Measurements from ENCODE around the gene DCST2.

The DCST2 gene

GRCh38 chr1:155069551-155070157, 36.1 kb upstream of the DCST2 start:
- no peak for DNase-seq

DNA sequence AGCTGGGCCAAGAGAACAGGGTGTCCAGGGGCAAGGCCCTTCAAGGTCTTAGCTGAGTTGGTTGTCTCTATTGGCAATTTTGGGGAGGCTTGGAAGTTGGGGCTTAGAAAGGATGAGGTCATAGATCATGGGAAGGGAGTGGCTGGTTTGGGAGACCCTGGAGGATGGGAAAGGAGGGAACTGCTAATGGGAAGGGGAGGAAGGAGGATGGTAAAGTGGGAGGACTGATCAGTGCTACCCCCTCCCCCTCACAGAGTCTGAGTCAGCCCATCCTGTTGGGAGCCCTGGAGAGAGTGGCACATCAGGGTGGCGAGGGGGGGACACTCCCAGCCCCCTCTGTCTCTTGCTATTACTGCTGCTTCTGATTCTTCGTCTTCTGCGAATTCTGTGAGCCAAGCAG, 35.0 kb upstream of the DCST2 start:
- DNase-seq, result no peak

- no peak for DNase-seq
These were observed 33.2 kb upstream of the DCST2 start for GRCh38 chr1:155066777-155067176.

- no peak for DNase-seq
These were observed 31.4 kb upstream of the DCST2 start for GRCh38 chr1:155064832-155065429.

GRCh38 chr1:155064111-155064831, 30.7 kb upstream of the DCST2 start:
- no peak for DNase-seq

GRCh38 chr1:155063550-155064110, 30.0 kb upstream of the DCST2 start, which contains the start of gene EFNA4:
Gene EFNA4, plus strand, starts transcription at chr1:155063740. Its CDS starts 84 bp downstream, at chr1:155063824.
- no peak for DNase-seq

DNA sequence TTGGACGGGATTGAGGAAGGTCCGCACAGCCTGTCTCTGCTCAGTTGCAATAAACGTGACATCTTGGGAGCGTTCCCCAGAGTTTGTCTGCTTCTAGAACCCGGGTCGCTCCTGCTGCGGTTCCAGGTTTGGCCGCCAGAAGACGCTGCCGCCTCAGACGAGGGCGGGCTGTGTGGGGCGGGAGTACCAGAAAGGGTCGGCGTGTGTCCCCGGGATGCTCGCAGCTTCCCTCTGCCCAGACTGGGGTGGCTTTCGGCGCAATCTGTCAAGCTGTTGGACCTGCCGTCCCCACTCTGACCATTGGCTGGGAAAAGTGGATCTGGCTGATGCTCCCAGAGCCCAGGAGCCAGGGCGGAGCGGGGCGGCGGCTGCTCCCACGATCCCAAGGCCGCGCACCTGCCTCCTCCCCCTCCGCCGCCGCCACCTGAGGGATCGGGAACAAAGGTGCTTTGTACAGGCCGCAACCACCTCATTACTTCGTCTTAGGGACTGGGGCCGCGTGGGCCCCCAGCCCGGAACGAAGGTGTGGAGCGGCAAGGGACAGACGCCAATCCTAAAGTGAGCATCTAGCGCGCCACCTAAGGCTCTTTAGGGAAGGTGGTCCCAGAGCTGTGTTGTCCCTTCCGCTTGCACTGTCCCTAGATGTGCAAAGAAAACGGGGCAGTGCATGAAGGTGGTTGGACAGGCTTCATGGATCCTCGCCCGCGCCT, 29.3 kb upstream of the DCST2 start:
- DNase-seq, result no peak

- no peak for DNase-seq
These were observed 28.6 kb upstream of the DCST2 start for GRCh38 chr1:155062151-155062686.

GRCh38 chr1:155061381-155062150, 28.0 kb upstream of the DCST2 start:
- peak; percentile 41 for DNase-seq

DNA sequence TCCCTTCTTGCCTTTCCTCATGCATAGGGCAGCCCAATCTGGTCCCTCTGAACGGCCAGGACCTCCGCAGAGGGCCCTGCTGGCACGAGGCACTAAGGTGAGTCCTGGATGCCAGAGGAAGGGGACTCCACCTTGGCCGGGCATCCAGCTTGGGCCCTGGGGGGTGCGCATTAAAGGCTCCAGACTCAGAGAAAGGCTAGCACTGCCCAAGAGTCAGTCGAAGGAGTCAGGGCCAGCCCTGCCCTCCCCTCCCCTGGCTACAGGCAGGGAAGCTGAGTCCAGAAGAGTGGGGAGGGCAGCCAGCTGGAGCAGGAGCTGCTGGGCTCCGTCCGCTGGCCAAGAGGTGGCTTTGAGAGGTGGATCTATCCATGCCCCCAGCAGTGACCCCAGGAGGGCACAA, 27.2 kb upstream of the DCST2 start:
- no peak for DNase-seq

- no peak for DNase-seq
These were observed 24.2 kb upstream of the DCST2 start for GRCh38 chr1:155057788-155058211.

GRCh38 chr1:155057104-155057503, 23.5 kb upstream of the DCST2 start:
- no peak for DNase-seq

DNA sequence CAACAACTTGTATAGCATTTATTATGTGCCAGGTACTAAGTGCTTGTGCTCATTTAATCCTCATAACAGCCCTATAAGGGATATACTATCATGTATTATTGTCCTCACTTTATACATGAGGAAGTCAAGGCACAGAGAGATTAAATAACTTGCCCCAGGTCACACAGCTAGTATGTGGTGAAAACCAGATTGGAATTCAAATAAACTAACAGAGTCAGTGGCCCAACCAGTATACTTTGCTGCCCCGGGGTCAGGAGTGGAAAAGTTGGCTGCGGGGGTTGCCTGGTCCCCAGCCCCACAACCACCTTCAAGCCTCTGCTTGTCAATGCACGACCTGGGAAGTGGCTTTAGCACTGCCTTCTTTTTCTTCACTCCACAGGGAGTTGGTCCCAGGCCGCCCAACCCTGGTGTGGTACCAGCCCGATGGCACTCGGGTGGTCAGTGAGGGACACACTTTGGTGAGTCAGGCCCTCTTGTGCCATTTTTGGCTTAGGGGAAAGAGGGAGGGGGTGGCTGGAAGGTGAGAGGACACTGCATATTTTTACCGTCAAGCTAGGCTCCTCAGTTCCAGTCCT, 20.0 kb upstream of the DCST2 start:
- no peak for DNase-seq

DNA sequence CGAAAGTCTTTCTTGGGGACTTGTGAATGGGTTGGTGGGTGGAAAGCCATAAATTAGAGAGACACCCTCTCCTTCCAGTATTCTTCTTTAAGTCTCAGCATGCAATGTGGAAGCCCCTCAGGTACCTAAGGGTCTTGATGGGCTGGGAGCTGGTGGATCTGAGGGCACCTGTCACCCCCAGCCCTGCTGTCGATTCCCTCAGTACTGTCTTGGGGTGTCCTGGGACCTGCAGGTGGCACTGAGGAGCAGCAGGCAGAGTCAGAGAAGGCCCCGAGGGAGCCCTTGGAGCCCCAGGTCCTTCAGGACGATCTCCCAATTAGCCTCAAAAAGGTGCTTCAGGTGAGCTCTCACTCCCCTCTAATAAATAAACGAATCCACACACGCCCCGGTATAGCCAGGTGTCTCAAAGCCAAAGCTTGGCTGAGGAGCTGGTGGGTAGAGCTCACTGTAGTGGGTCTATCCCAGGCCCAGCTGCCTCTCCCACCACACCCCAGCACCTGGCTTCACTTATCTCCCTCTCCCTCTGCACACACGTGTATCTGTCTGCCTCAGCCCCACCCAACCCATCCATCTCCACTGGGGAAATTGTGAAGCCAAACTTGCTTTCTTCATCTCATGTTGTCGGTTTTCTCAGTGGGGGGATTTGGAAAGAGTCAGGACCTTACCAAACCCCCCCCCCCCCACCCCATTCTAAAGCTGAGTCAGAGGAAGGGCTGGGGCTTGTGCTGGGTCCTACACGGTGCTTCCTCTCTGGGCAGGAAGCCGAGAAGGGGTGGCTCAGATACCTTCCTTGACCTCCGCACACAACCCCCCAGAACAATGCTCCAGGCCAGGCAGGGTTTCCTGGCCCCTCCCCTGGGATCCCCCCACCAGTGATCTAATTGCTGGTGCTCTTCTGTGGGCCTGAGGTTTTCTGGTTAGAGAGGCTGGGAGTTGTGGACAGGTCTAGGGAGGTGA, 19.1 kb upstream of the DCST2 start:
- DNase-seq, result no peak

- DNase-seq, result no peak
These were observed 18.3 kb upstream of the DCST2 start for GRCh38 chr1:155051777-155052398.

DNA sequence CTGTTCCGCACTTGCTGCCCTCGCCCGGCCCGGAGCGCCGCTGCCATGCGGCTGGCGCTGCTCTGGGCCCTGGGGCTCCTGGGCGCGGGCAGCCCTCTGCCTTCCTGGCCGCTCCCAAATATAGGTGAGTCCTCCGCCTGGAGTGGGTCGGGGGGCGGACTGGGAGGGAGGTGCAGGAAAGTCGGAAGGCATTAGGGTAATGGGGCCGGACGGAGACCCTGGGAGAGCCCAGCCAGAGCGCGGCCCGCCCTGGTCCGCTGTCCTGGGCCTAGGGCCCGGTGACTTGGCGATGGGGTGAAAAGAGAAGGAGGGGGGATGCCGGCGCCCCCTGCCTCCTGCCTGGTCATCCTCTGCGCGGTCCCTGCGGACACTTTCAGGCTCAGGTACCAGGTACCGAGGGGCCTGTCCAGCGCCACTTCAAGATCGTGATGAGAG, 17.8 kb upstream of the DCST2 start:
- no peak for DNase-seq

DNA sequence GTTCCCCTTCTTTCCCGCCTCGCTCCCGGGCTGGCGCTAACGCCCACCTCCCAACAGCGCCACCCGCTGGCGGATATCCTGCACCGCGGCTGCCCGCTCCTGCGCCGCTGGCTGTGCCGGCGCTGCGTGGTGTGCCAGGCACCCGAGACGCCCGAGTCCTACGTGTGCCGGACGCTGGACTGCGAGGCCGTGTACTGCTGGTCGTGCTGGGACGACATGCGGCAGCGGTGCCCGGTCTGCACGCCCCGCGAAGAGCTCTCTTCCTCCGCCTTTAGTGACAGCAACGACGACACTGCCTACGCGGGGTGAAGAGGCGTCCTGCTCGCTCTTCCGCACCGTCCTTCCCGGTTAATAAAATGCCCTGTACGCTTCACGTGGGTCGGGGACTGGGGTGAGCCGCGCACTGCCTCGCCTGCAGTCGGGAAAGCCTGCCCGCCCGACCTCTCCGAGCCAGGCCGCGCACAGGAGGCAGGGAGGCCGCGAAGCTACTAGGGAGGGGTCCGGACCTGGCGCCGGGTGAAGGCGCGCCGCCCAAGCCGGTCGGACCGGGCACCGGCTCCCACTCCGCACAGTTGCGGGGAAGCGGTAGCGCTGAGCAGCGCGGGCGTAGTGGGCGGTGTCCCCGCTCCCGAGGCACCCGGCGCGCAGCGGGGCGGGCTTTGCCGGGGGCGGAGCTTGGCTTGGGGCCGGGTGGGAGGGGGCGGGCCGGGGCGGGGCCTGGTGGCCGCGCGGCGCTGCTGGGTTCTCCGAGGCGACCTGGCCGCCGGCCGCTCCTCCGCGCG, 17.2 kb upstream of the DCST2 start, which contains the start of gene ADAM15:
TSS of gene ADAM15 (plus strand) at position 757 of the 782 bp plus-strand sequence. CDS start 71 bp downstream, outside the sequence.
- DNase-seq, result peak; percentile 68

GRCh38 chr1:155049651-155050559, 16.3 kb upstream of the DCST2 start:
- peak; percentile 50 for DNase-seq

All from NCI-H1417 treated with DMSO at 0.1 percent for 48 hours (cell line).